Neural crest cell (in vitro differentiated cells): ENCODE results near the gene MIDN. TPM values are rescaled to one million over a fixed set of nuclear protein-coding genes. Genes with fewer than 3 reads are reported as not detected.
"Not testable (repeated sequence)": the region's sequence is repeated elsewhere in the genome, so short reads cannot be mapped to it uniquely, and the experiment has no call there.

ENCODE experiments used
- DNase-seq: peaks from one replicate; pipeline ENCODE4 v3.0.0; 2021; ENCODE audit warnings: low read depth, mixed read lengths, low spot score
- H3K27ac Mint-ChIP-seq: one replicate; pipeline ENCODE4 v1.8.0; 2021; ENCODE audit warnings: mild to moderate bottlenecking, mixed read lengths; ENCODE audit not compliant: unreplicated experiment
- H3K27me3 Mint-ChIP-seq: 2 replicates; pipeline ENCODE4 v1.8.0; 2021; ENCODE audit warnings: low read depth, mild to moderate bottlenecking, mixed read lengths
- H3K36me3 Mint-ChIP-seq: 2 replicates; pipeline ENCODE4 v1.8.0; 2021; ENCODE audit warnings: low read depth, mild to moderate bottlenecking, mixed read lengths
- H3K4me1 Mint-ChIP-seq: 2 replicates; pipeline ENCODE4 v1.8.0; 2021; ENCODE audit warnings: mixed read lengths
- H3K4me3 Mint-ChIP-seq: one replicate; pipeline ENCODE4 v1.8.0; 2021; ENCODE audit warnings: mild to moderate bottlenecking, mixed read lengths
- H3K9me3 Mint-ChIP-seq: 2 replicates; pipeline ENCODE4 v1.8.0; 2021; ENCODE audit warnings: mixed read lengths
- CTCF ChIP-seq: fragments of 200-600 bp; sonication (generic); conservative IDR thresholded peaks from 2 replicates; pipeline ENCODE4 v1.5.0; 2021; ENCODE audit warnings: antibody characterized with exemption, mild to moderate bottlenecking
- total RNA-seq: library from RNA; stranded (reverse); gene quantifications from 2 replicates; pipeline ENCODE4 v1.2.1, GENCODE V29; 2021

Gene MIDN
- total RNA-seq, 1 donor from 2014 or later, result 187 TPM

GRCh38 chr19:1298235-1298634, 49.9 kb downstream of the MIDN start:
- Mint-ChIP-seq H3K27ac (no peak overlapping the region), H3K4me1 (peaks cover 6% of the 10 kb centered on the region), H3K36me3 (no peaks in the 10 kb centered on the region), H3K27me3 (no peaks in the 10 kb centered on the region), H3K9me3 (no peaks in the 10 kb centered on the region), H3K4me3 (no peak overlapping the region)
- no peak for TF ChIP-seq CTCF
- DNase-seq, result no peak

GRCh38 chr19:1299801-1300200, 51.4 kb downstream of the MIDN start:
- Mint-ChIP-seq H3K4me1 (peaks cover 6% of the 10 kb centered on the region), H3K9me3 (no peaks in the 10 kb centered on the region), H3K27ac (no peak overlapping the region), H3K4me3 (no peak overlapping the region), H3K27me3 (no peaks in the 10 kb centered on the region), H3K36me3 (no peaks in the 10 kb centered on the region)
- DNase-seq, result no peak
- TF ChIP-seq CTCF, result no peak

GRCh38 chr19:1300744-1301490, 52.5 kb downstream of the MIDN start:
- Mint-ChIP-seq H3K4me3 (no peak overlapping the region), H3K36me3 (no peaks in the 10 kb centered on the region), H3K27me3 (no peaks in the 10 kb centered on the region), H3K4me1 (peaks cover 6% of the 10 kb centered on the region), H3K9me3 (no peaks in the 10 kb centered on the region), H3K27ac (no peak overlapping the region)
- no peak for DNase-seq
- no peak for TF ChIP-seq CTCF

- DNase-seq, result peak; percentile 46
- Mint-ChIP-seq H3K4me1 (peaks cover 6% of the 10 kb centered on the region), H3K27me3 (no peaks in the 10 kb centered on the region), H3K9me3 (no peaks in the 10 kb centered on the region), H3K27ac (peak overlapping the region; percentile 93), H3K36me3 (no peaks in the 10 kb centered on the region), H3K4me3 (peak overlapping the region; percentile 5)
- TF ChIP-seq CTCF, result no peak
Observed at GRCh38 chr19:1302533-1303239, 54.3 kb downstream of the MIDN start.

GRCh38 chr19:1304197-1304924, 56.0 kb downstream of the MIDN start:
- Mint-ChIP-seq H3K9me3 (no peaks in the 10 kb centered on the region), H3K27ac (no peak overlapping the region), H3K36me3 (no peaks in the 10 kb centered on the region), H3K4me3 (no peak overlapping the region), H3K27me3 (no peaks in the 10 kb centered on the region), H3K4me1 (peaks cover 6% of the 10 kb centered on the region)
- no peak for DNase-seq
- TF ChIP-seq CTCF, result no peak

GRCh38 chr19:1305354-1305753, 57.0 kb downstream of the MIDN start:
- not testable (repeated sequence) for H3K4me3 Mint-ChIP-seq, DNase-seq, H3K4me1 Mint-ChIP-seq, H3K36me3 Mint-ChIP-seq, H3K27ac Mint-ChIP-seq, H3K27me3 Mint-ChIP-seq, H3K9me3 Mint-ChIP-seq
